HepG2 (cell line): Measurements from ENCODE around the gene C1orf21. TPM values are rescaled to one million over a fixed set of nuclear protein-coding genes. Genes with fewer than 3 reads are reported as not detected.

ENCODE experiments used
- ATAC-seq: fragments of 200-7000 bp; cut with Tn5 transposase; 3 replicates; pipeline ENCODE4 v1.9.1; 2020; ENCODE audit warnings: mild to moderate bottlenecking, moderate library complexity
- BruUV-seq: library from RNA; stranded (reverse); fragments of 400-500 nt; replicated peaks from 2 replicates; lab custom pipeline; 2021; lab: Mats Ljungman, UMichigan
- CTCF ChIA-PET: fragments of 300-600 bp; formaldehyde crosslinking; extraction: SDS; loops from one replicate; lab custom pipeline; 2021; ENCODE audit warnings: low total read pairs, inconsistent platforms, low intra/inter-chr PET ratio; lab: Yijun Ruan, JAX
- POLR2A ChIA-PET: fragments of 350-600 bp; sonication (Branson Sonifier 250); formaldehyde crosslinking; loops from one replicate; lab custom pipeline; 2020; ENCODE audit warnings: antibody characterized with exemption, inconsistent platforms; lab: Yijun Ruan, JAX
- DNase-seq: peaks from one replicate; pipeline ENCODE4 v3.0.0-alpha.2; 2015; ENCODE audit warnings: low spot score
- FAIRE-seq: peaks from 3 replicates; lab custom pipeline; 2011; peaks lifted over from hg19 to GRCh38; lab: Jason Lieb, UNC
- H2AFZ ChIP-seq: one replicate; pipeline ENCODE4 v1.6.1; 2011; ENCODE audit warnings: low read length, inconsistent platforms
- H3K27ac ChIP-seq: fragments of 300-600 bp; 3 replicates; pipeline ENCODE4 v1.8.0; 2011; ENCODE audit warnings: mixed run types, mild to moderate bottlenecking, mixed read lengths, low read length, inconsistent platforms; ENCODE audit not compliant: insufficient read depth; ENCODE audit errors: extremely low read length
- H3K27me3 ChIP-seq, 2 experiments: fragments of 200-600 bp in 1 of 2; 2 replicates in 1 of 2; 3 replicates in 1 of 2; pipeline versions ENCODE4 v1.6.0 to v1.8.0; 2011; ENCODE audit warnings: low read length in 2 of 2, mild to moderate bottlenecking in 2 of 2, moderate library complexity in 2 of 2, inconsistent platforms in 1 of 2; ENCODE audit not compliant: insufficient read depth in 2 of 2, control insufficient read depth in 1 of 2
- H3K36me3 ChIP-seq, 2 experiments: fragments of 200-600 bp in 1 of 2; replicated peaks in 1 of 2; 2 replicates in 1 of 2; 3 replicates in 1 of 2; pipeline versions ENCODE4 v1.5.1 to v1.8.0; 2011; ENCODE audit warnings: low read length in 2 of 2, inconsistent platforms in 1 of 2; ENCODE audit not compliant: insufficient read depth in 2 of 2, control insufficient read depth in 1 of 2
- H3K4me1 ChIP-seq: 2 replicates; pipeline ENCODE4 v1.5.1; 2012; ENCODE audit warnings: low read length, inconsistent platforms; ENCODE audit not compliant: insufficient read depth
- H3K4me2 ChIP-seq: 2 replicates; pipeline ENCODE4 v1.6.0; 2011; ENCODE audit warnings: low read depth, low read length, inconsistent platforms
- H3K4me3 ChIP-seq, 3 experiments: fragments of 200-600 bp in 1 of 3; sonication (generic), shearing (Covaris generic) in 1 of 3; replicated peaks in 1 of 3; 2 replicates each; pipeline ENCODE4 v1.5.1; 2011 to 2016; ENCODE audit warnings: low read length in 3 of 3, inconsistent platforms in 2 of 3, low read depth in 2 of 3, mild to moderate bottlenecking in 2 of 3, control low read depth in 1 of 3, mixed read lengths in 1 of 3; ENCODE audit not compliant: insufficient read depth in 1 of 3
- H3K79me2 ChIP-seq: one replicate; pipeline ENCODE4 v1.6.1; 2011; ENCODE audit warnings: low read length, inconsistent platforms; ENCODE audit not compliant: insufficient read depth
- H3K9ac ChIP-seq: 2 replicates; pipeline ENCODE4 v1.6.0; 2011; ENCODE audit warnings: mild to moderate bottlenecking, low read depth, low read length, inconsistent platforms; ENCODE audit not compliant: insufficient read depth
- H3K9me3 ChIP-seq: 2 replicates; pipeline ENCODE4 v1.5.1; 2012; ENCODE audit warnings: mild to moderate bottlenecking, low read length
- H4K20me1 ChIP-seq: 2 replicates; pipeline ENCODE4 v1.6.0; 2011; ENCODE audit warnings: inconsistent platforms, mild to moderate bottlenecking, low read length, moderate library complexity; ENCODE audit not compliant: insufficient read depth
- ATF7 ChIP-seq, 2 experiments: fragments of 450-650 bp in 1 of 2; sonication (generic) in 1 of 2; formaldehyde crosslinking in 1 of 2; IDR thresholded peaks; 2 replicates each; pipeline versions ENCODE4 v1.4.0 to v1.6.1; 2016 to 2020; ENCODE audit warnings: antibody characterized with exemption in 1 of 2, mild to moderate bottlenecking in 1 of 2, missing genetic modification reagents in 1 of 2
- CCAR2 ChIP-seq: fragments of 200-400 bp; formaldehyde crosslinking; optimal IDR thresholded peaks from 2 replicates; pipeline ENCODE3; 2018; ENCODE audit warnings: low read depth, mild to moderate bottlenecking, low read length, moderate library complexity
- FOXK1 ChIP-seq: sonication (generic); formaldehyde crosslinking; IDR thresholded peaks from 2 replicates; pipeline ENCODE4 v1.4.0; 2020; ENCODE audit warnings: low read depth, missing genetic modification reagents, borderline replicate concordance
- NRL ChIP-seq: sonication (generic); formaldehyde crosslinking; IDR thresholded peaks from 2 replicates; pipeline ENCODE4 v1.5.0; 2020; ENCODE audit warnings: missing genetic modification reagents, mild to moderate bottlenecking, moderate library complexity, borderline replicate concordance
- PTBP1 ChIP-seq: fragments of 200-400 bp; formaldehyde crosslinking; IDR thresholded peaks from 2 replicates; pipeline ENCODE4 v1.6.1; 2018; ENCODE audit warnings: low read length, low read depth; ENCODE audit not compliant: poor library complexity, severe bottlenecking
- SSRP1 ChIP-seq: IDR thresholded peaks from 2 replicates; pipeline ENCODE4 v1.6.1; 2016; ENCODE audit warnings: control low read depth
- TRIM24 ChIP-seq: sonication (generic); formaldehyde crosslinking; IDR thresholded peaks from 2 replicates; pipeline ENCODE4 v1.8.0; 2022; ENCODE audit warnings: mild to moderate bottlenecking, missing genetic modification reagents
- ZNF337 ChIP-seq: sonication (generic); formaldehyde crosslinking; IDR thresholded peaks from 2 replicates; pipeline ENCODE4 v1.5.1; 2020; ENCODE audit warnings: missing genetic modification reagents, low read depth, mild to moderate bottlenecking, borderline replicate concordance
- ZNF33B ChIP-seq: sonication (generic); formaldehyde crosslinking; IDR thresholded peaks from 2 replicates; pipeline ENCODE4 v1.5.1; 2020; ENCODE audit warnings: mild to moderate bottlenecking, missing genetic modification reagents
- ZNF362 ChIP-seq: sonication (generic); formaldehyde crosslinking; IDR thresholded peaks from 2 replicates; pipeline ENCODE4 v1.4.0; 2020; ENCODE audit warnings: missing genetic modification reagents, mild to moderate bottlenecking, borderline replicate concordance
- ZNF510 ChIP-seq: sonication (generic); formaldehyde crosslinking; IDR thresholded peaks from 2 replicates; pipeline ENCODE4 v1.4.0; 2020; ENCODE audit warnings: low read depth, mild to moderate bottlenecking, missing genetic modification reagents
- WGBS: methylation state at CpG from one replicate; pipeline ENCODE4 v1.1.6; 2017; ENCODE audit warnings: low lambda C conversion rate; 5-methylcytosine and 5-hydroxymethylcytosine counted together
- in situ Hi-C: cut with HindIII; loops from 2 replicates; pipeline ENCODE4 v1.10.0; 2017; ENCODE audit warnings: low pct_unique_long_range_greater_than_20kb; ENCODE audit not compliant: extremely low pct_ligation_motif_present
- intact Hi-C: fragments of 100-400 bp; cut with micrococcal nuclease; formaldehyde crosslinking; loops from one replicate; pipeline ENCODE4 v1.10.0; 2022; ENCODE audit not compliant: unreplicated experiment
- polyA plus RNA-seq, 8 experiments: library from polyadenylated mRNA; depleted of rRNA in 3 of 8; stranded (reverse) in 7 of 8; unstranded in 1 of 8; fragments of >200 nt; fragmentation: Illumina TruSeq in 4 of 8; extraction: Trizol in 4 of 8; gene quantifications; 2 replicates each; pipeline versions ENCODE4 v1.2.1 to v1.2.3, GENCODE V29; 2011 to 2016; ENCODE audit warnings: low read depth in 4 of 8, missing spikeins in 1 of 8, mixed read lengths in 1 of 8; ENCODE audit not compliant: insufficient read depth in 1 of 8
- total RNA-seq, 5 experiments: library from RNA; depleted of rRNA; stranded (reverse); fragments of >200 nt; fragmentation: Illumina TruSeq; extraction: Trizol; gene quantifications; 2 replicates each; pipeline ENCODE4 v1.2.3, GENCODE V29; 2016; ENCODE audit warnings: low read depth in 1 of 5
- TF ChIP-seq, protein P1 (sequence below): sonication (generic); formaldehyde crosslinking; IDR thresholded peaks from one replicate; pipeline ENCODE4 v1.5.1; 2020; ENCODE audit warnings: mild to moderate bottlenecking, missing genetic modification reagents; ENCODE audit errors: not compliant biosample characterization

C1orf21 gene
- total and polyA plus RNA-seq, 2 of the 13 experiments (the other 11 are each of a cell fraction or from before 2014, with no cell fraction given): not detected

GRCh38 chr1:184507604-184508280 lies 120.9 kb downstream of the C1orf21 start:
- ATAC-seq (no peak), FAIRE-seq (no peak), DNase-seq (no peak)
- CTCF ChIA-PET: no interaction called here
- Histone ChIP-seq H3K36me3 (no peaks in the 10 kb centered on the region; a peak in 1 of 5 replicates), H3K27ac (no peak overlapping the region), H3K4me3 (no peak overlapping the region), H3K27me3 (peaks cover 0 to 11% of the 10 kb centered on the region in 2 experiments; a peak in 2 of 5 replicates), H3K79me2 (no peaks in the 10 kb centered on the region), H3K9ac (no peak overlapping the region), H3K4me1 (no peaks in the 10 kb centered on the region), H3K4me2 (no peak overlapping the region), H2AFZ (no peak overlapping the region), H4K20me1 (no peaks in the 10 kb centered on the region), H3K9me3 (no peaks in the 10 kb centered on the region)
- no TSS peak for BruUV-seq
- POLR2A ChIA-PET: no interaction called here
- in situ Hi-C loops: no loop called here
- intact Hi-C loops: no loop called here
- 0% methylated on average over 1 of the region's 1 CpG for WGBS
- no peak for TF ChIP-seq TRIM24 (CRISPR knock-in tag)
- TF ChIP-seq FOXK1 (CRISPR knock-in tag): no peak
- TF ChIP-seq ZNF33B: no peak
- TF ChIP-seq SSRP1: no peak
- TF ChIP-seq ZNF510 (CRISPR knock-in tag): no peak
- TF ChIP-seq ZNF362 (CRISPR knock-in tag): no peak
- TF ChIP-seq, protein P1, sequence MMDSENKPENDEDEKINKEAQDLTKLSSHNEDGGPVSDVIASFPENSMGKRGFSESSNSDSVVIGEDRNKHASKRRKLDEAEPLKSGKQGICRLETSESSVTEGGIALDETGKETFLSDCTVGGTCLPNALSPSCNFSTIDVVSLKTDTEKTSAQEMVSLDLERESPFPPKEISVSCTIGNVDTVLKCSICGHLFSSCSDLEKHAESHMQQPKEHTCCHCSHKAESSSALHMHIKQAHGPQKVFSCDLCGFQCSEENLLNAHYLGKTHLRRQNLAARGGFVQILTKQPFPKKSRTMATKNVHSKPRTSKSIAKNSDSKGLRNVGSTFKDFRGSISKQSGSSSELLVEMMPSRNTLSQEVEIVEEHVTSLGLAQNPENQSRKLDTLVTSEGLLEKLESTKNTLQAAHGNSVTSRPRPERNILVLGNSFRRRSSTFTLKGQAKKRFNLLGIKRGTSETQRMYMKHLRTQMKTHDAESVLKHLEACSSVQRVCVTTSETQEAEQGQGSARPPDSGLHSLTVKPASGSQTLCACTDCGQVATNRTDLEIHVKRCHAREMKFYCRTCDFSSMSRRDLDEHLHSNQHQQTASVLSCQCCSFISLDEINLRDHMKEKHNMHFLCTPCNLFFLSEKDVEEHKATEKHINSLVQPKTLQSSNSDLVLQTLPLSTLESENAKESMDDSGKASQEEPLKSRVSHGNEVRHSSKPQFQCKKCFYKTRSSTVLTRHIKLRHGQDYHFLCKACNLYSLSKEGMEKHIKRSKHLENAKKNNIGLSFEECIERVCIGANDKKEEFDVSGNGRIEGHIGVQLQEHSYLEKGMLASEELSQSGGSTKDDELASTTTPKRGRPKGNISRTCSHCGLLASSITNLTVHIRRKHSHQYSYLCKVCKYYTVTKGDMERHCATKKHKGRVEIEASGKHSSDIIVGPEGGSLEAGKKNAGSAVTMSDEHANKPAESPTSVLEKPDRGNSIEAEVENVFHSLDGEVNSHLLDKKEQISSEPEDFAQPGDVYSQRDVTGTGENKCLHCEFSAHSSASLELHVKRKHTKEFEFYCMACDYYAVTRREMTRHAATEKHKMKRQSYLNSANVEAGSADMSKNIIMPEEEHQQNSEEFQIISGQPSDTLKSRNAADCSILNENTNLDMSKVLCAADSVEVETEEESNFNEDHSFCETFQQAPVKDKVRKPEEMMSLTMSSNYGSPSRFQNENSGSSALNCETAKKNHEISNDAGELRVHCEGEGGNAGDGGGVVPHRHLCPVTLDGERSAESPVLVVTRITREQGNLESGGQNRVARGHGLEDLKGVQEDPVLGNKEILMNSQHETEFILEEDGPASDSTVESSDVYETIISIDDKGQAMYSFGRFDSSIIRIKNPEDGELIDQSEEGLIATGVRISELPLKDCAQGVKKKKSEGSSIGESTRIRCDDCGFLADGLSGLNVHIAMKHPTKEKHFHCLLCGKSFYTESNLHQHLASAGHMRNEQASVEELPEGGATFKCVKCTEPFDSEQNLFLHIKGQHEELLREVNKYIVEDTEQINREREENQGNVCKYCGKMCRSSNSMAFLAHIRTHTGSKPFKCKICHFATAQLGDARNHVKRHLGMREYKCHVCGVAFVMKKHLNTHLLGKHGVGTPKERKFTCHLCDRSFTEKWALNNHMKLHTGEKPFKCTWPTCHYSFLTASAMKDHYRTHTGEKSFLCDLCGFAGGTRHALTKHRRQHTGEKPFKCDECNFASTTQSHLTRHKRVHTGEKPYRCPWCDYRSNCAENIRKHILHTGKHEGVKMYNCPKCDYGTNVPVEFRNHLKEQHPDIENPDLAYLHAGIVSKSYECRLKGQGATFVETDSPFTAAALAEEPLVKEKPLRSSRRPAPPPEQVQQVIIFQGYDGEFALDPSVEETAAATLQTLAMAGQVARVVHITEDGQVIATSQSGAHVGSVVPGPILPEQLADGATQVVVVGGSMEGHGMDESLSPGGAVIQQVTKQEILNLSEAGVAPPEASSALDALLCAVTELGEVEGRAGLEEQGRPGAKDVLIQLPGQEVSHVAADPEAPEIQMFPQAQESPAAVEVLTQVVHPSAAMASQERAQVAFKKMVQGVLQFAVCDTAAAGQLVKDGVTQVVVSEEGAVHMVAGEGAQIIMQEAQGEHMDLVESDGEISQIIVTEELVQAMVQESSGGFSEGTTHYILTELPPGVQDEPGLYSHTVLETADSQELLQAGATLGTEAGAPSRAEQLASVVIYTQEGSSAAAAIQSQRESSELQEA (CRISPR knock-in tag): no peak
- no peak for TF ChIP-seq ATF7 (IDR thresholded peaks at IDR 0.05)
- TF ChIP-seq ATF7 (CRISPR knock-in tag; IDR thresholded peaks at IDR 0.05): no peak
- TF ChIP-seq ZNF337 (CRISPR knock-in tag): no peak
- no peak for TF ChIP-seq NRL
- no peak for TF ChIP-seq PTBP1
- TF ChIP-seq CCAR2: no peak
